Spleen (tissue), 11 donors: Measurements from ENCODE around the gene ODF4. TPM values are rescaled to one million over a fixed set of nuclear protein-coding genes. Genes with fewer than 3 reads are reported as not detected.

Experiments
- DNase-seq: peaks from one replicate; pipeline ENCODE4 v3.0.0-alpha.2; 2020
- H3K27ac ChIP-seq, 8 donors: fragments of 200-600 bp; sonication (generic) in 7 of 8; 1 replicate in 4 of 8; 2 replicates in 4 of 8; pipeline versions ENCODE4 v1.5.0 to v1.8.0; 2016 to 2021; ENCODE audit warnings: inconsistent platforms in 4 of 8, mild to moderate bottlenecking in 4 of 8, moderate library complexity in 1 of 8
- H3K27me3 ChIP-seq, 7 donors: fragments of 200-600 bp; sonication (generic) in 6 of 7; replicated peaks in 1 of 7; 1 replicate in 4 of 7; 2 replicates in 3 of 7; pipeline versions ENCODE4 v1.5.0 to v1.8.0; 2016 to 2021; ENCODE audit warnings: inconsistent platforms in 3 of 7, mild to moderate bottlenecking in 1 of 7
- H3K36me3 ChIP-seq, 6 donors: fragments of 200-600 bp; sonication (generic) in 5 of 6; 1 replicate in 4 of 6; 2 replicates in 2 of 6; pipeline versions ENCODE4 v1.5.0 to v1.8.0; 2016 to 2021; ENCODE audit warnings: inconsistent platforms in 2 of 6
- H3K4me1 ChIP-seq, 6 donors: fragments of 200-600 bp; sonication (generic) in 5 of 6; 1 replicate in 3 of 6; 2 replicates in 3 of 6; pipeline versions ENCODE4 v1.5.0 to v1.8.0; 2016 to 2021; ENCODE audit warnings: inconsistent platforms in 3 of 6
- H3K4me3 ChIP-seq, 8 donors: fragments of 200-600 bp; sonication (generic) in 7 of 8; 1 replicate in 4 of 8; 2 replicates in 4 of 8; pipeline versions ENCODE4 v1.5.0 to v1.8.0; 2016 to 2021; ENCODE audit warnings: inconsistent platforms in 4 of 8, mild to moderate bottlenecking in 4 of 8, moderate library complexity in 2 of 8
- H3K9me3 ChIP-seq, 8 donors: fragments of 200-600 bp; sonication (generic) in 7 of 8; 1 replicate in 4 of 8; 2 replicates in 4 of 8; pipeline versions ENCODE4 v1.5.0 to v1.8.0; 2016 to 2021; ENCODE audit warnings: inconsistent platforms in 4 of 8
- CTCF ChIP-seq, 11 experiments: fragments of 200-600 bp in 7 of 11; fragments of 450-650 bp in 4 of 11; sonication (generic) in 4 of 11; IDR thresholded peaks in 8 of 11; conservative IDR thresholded peaks in 3 of 11; 1 replicate in 7 of 11; 2 replicates in 4 of 11; pipeline versions ENCODE4 v1.4.0 to v1.8.0; 2016 to 2021; ENCODE audit warnings: antibody characterized with exemption in 11 of 11, inconsistent platforms in 4 of 11, mild to moderate bottlenecking in 1 of 11
- POLR2A ChIP-seq, 3 donors: fragments of 450-650 bp; IDR thresholded peaks; one replicate each; pipeline ENCODE4 v1.5.1; 2017; ENCODE audit warnings: antibody characterized with exemption in 3 of 3, mild to moderate bottlenecking in 1 of 3
- POLR2AphosphoS5 ChIP-seq, 3 donors: sonication (generic); formaldehyde crosslinking; IDR thresholded peaks; one replicate each; pipeline ENCODE4 v1.5.1; 2017; ENCODE audit warnings: antibody characterized with exemption in 3 of 3
- WGBS, 5 donors: extraction: QIAGEN DNeasy Blood & Tissue Kit in 3 of 5; methylation state at CpG; one replicate each; pipeline versions ENCODE4 v1.1.5 to v1.1.7; 2013 to 2018; 5-methylcytosine and 5-hydroxymethylcytosine counted together
- intact Hi-C: fragments of 100-400 bp; cut with DNase I; formaldehyde crosslinking; loops from one replicate; pipeline ENCODE4 v1.15.0; 2023; ENCODE audit warnings: low total_unique reads
- polyA plus RNA-seq, 3 donors: library from polyadenylated mRNA; stranded (reverse); fragments of 200-250 nt; gene quantifications; one replicate each; pipeline ENCODE4 v1.2.1, GENCODE V29; 2013
- total RNA-seq, 7 donors: library from RNA; depleted of rRNA in 3 of 7; stranded (reverse); fragments of >200 nt in 3 of 7; fragmentation: NEBNext Ultra II Directional in 4 of 7; extraction: Animal tissue kit (Norgen Biotek cat#: 25700) in 4 of 7; gene quantifications; one replicate each; pipeline versions ENCODE4 v1.1.0 to v1.2.1, GENCODE V29; 2016 to 2021
- donor health status: healthy with polysubstance abuse.
- donor health status: DM: no; HTN: no; CAD: no; lungs with moderate emphysema.
- donor health status: DM: no; HTN: no; CAD: no.
- donor health status: Bipolar disorder and iron deficiency.
- donor health status: healthy.
- donor health status: DM: no; HTN: no; CAD: no.
- donor health status: DM: yes; HTN: yes; CAD: no.

ODF4 gene
- total and polyA plus RNA-seq, 10 donors, result not detected

DNA sequence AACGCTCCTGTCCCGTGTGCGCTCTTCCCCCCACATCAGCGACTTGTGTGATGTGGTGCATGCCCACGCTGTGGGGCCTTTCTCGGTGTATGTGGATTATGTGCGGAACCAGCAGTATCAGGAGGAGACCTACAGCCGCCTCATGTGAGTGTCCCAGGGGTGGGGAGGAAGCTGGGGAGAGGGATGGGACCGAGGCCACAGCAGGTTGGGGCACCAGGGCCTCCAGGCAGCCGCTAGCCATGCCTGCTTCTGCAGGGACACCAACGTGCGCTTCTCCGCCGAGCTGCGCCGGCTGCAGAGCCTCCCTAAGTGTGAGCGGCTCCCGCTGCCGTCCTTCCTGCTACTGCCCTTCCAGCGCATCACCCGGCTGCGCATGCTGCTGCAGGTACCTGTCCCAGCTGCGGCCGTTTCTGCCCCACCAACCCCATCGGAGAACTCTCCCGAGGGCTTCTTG lies 23.8 kb upstream of the ODF4 start:
- peaks cover 0 to 61% (median 9%) of the 10 kb centered on the region in 7 donors for H3K27me3 ChIP-seq
- intact Hi-C loops, result no loop called here

GRCh38 chr17:8318010-8318935 lies 21.4 kb upstream of the ODF4 start:
- no peaks in the 10 kb centered on the region for H3K9me3 ChIP-seq
- H3K4me1 ChIP-seq, result no peaks in the 10 kb centered on the region
- H3K27me3 ChIP-seq, result peaks cover 0 to 36% (median 4%) of the 10 kb centered on the region in 7 donors
- intact Hi-C loops, result no loop called here
- no peak overlapping the region for H3K4me3 ChIP-seq
- peak; percentile 56 for DNase-seq
- peaks cover 0 to 37% (median 0%) of the 10 kb centered on the region in 6 donors for H3K36me3 ChIP-seq
- peak in 1 of 3 donors; percentile 15 for TF ChIP-seq POLR2AphosphoS5 (IDR thresholded peaks at IDR 0.05)
- no peak for TF ChIP-seq CTCF (IDR thresholded peaks at IDR 0.05 in 8 of 11, conservative IDR thresholded peaks at IDR 0.05 in 3 of 11)
- no peak for TF ChIP-seq POLR2A (IDR thresholded peaks at IDR 0.05)
- H3K27ac ChIP-seq, result no peak overlapping the region
- 84 to 90% (median 87%) methylated on average over 24 of the region's 24 CpGs for WGBS, 5 donors

More for the DNA sequence above, 23.8 kb upstream of the ODF4 start:
- Histone ChIP-seq H3K9me3 (no peaks in the 10 kb centered on the region), H3K4me1 (peaks cover 0 to 11% (median 3%) of the 10 kb centered on the region in 6 donors), H3K36me3 (peaks cover 0 to 29% (median 0%) of the 10 kb centered on the region in 6 donors), H3K27ac (no peak overlapping the region), H3K4me3 (no peak overlapping the region)
- TF ChIP-seq POLR2A (IDR thresholded peaks at IDR 0.05) (no peak), CTCF (IDR thresholded peaks at IDR 0.05 in 8 of 11, conservative IDR thresholded peaks at IDR 0.05 in 3 of 11) (no peak), POLR2AphosphoS5 (IDR thresholded peaks at IDR 0.05) (no peak)
- no peak for DNase-seq
- 71 to 85% (median 80%) methylated on average over 22 to 26 of the region's 26 CpGs for WGBS, 5 donors

DNA sequence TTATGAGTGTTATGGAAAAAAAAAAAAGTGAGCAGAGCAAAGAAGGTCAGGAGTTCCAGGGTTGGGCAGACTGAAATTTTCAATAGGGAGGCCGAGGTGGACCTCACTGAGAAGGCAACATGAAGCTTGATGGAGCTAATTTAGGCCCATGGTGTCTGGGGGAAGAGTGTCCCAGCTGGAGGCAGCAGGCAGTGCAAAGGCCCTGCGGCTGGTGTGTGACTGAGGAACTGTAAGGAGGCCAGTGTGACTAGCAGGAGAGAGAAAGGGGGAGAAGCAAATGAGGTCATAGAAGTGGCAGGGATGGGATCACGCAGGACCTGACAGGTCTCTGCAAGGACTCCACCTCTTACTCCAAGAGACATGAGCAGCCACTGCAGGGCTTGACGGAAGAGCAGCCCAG lies 19.4 kb upstream of the ODF4 start:
- H3K27ac ChIP-seq, result no peak overlapping the region
- H3K4me1 ChIP-seq, result peaks cover 0 to 7% (median 0%) of the 10 kb centered on the region in 6 donors
- intact Hi-C loops, result no loop called here
- WGBS, 5 donors, result 76 to 96% (median 86%) methylated on average over 4 of the region's 4 CpGs
- H3K9me3 ChIP-seq, result no peaks in the 10 kb centered on the region
- peak; percentile 15 for DNase-seq
- H3K27me3 ChIP-seq, result peaks cover 0 to 28% (median 4%) of the 10 kb centered on the region in 7 donors
- no peak overlapping the region for H3K4me3 ChIP-seq
- H3K36me3 ChIP-seq, result peaks cover 0 to 34% (median 0%) of the 10 kb centered on the region in 6 donors
- TF ChIP-seq POLR2A (IDR thresholded peaks at IDR 0.05), result no peak
- TF ChIP-seq POLR2AphosphoS5 (IDR thresholded peaks at IDR 0.05), result no peak
- TF ChIP-seq CTCF (IDR thresholded peaks at IDR 0.05 in 8 of 11, conservative IDR thresholded peaks at IDR 0.05 in 3 of 11), result no peak

GRCh38 chr17:8320990-8321389 lies 18.6 kb upstream of the ODF4 start:
- TF ChIP-seq CTCF (IDR thresholded peaks at IDR 0.05 in 8 of 11, conservative IDR thresholded peaks at IDR 0.05 in 3 of 11) (no peak), POLR2AphosphoS5 (IDR thresholded peaks at IDR 0.05) (no peak), POLR2A (IDR thresholded peaks at IDR 0.05) (no peak)
- Histone ChIP-seq H3K4me3 (no peak overlapping the region), H3K27me3 (peaks cover 0 to 28% (median under 1%) of the 10 kb centered on the region in 7 donors), H3K9me3 (no peaks in the 10 kb centered on the region), H3K36me3 (peaks cover 0 to 27% (median 0%) of the 10 kb centered on the region in 6 donors), H3K4me1 (peaks cover 0 to 15% (median 5%) of the 10 kb centered on the region in 6 donors), H3K27ac (no peak overlapping the region)
- no peak for DNase-seq
- intact Hi-C loops, result no loop called here
- WGBS, 5 donors, result 70 to 86% (median 80%) methylated on average over 6 of the region's 6 CpGs
